Measurements from ENCODE around the gene TRIM16. TPM values are rescaled to one million over a fixed set of nuclear protein-coding genes. Genes with fewer than 3 reads are reported as not detected.

The TRIM16 gene
- total and polyA plus RNA-seq, 2 of the 8 experiments (the other 6 are each of a cell fraction or from before 2014, with no cell fraction given): 15.2 to 29.1 TPM

- Histone ChIP-seq H3K23me2 (ENCODE audit: low read depth, low read length) (no peaks in the 10 kb centered on the region), H3K79me1 (ENCODE audit: low read depth, low read length) (no peaks in the 10 kb centered on the region), H4K8ac (ENCODE audit: extremely low read depth, insufficient read depth, low read length) (no peak overlapping the region), H2BK12ac (ENCODE audit: low read depth, low read length) (no peak overlapping the region), H2AK5ac (ENCODE audit: low read depth, low read length) (no peak overlapping the region), H3K79me2 (ENCODE audit: control insufficient read depth in 1 of 2, insufficient read depth in 2 of 2, low read length in 2 of 2) (no peaks in the 10 kb centered on the region), H3K4me3 (ENCODE audit: extremely low read depth in 1 of 4, insufficient read depth in 2 of 4, low read depth in 3 of 4, low read length in 4 of 4) (no peak overlapping the region), H3K27me3 (replicated peaks in 1 of 4; ENCODE audit: control insufficient read depth in 3 of 4, extremely low read depth in 1 of 4, insufficient read depth in 3 of 4, low read length in 3 of 4) (no peaks in the 10 kb centered on the region), H4K91ac (replicated peaks; ENCODE audit: insufficient read length, low read length) (no peak overlapping the region), H3K4me2 (ENCODE audit: insufficient read depth in 1 of 2, low read depth in 2 of 2, low read length in 2 of 2) (no peak overlapping the region), H3K36me3 (ENCODE audit: control insufficient read depth in 2 of 4, insufficient read depth in 4 of 4, low read length in 3 of 4) (peaks cover 0 to 10% (median 4%) of the 10 kb centered on the region in 4 experiments; a peak in 5 of 8 replicates), H3K4ac (replicated peaks; ENCODE audit: insufficient read length, low read depth, low read length) (no peak overlapping the region), H2AFZ (ENCODE audit: low read length) (no peak overlapping the region), H4K20me1 (replicated peaks in 1 of 2; ENCODE audit: control insufficient read depth in 1 of 2, insufficient read depth in 2 of 2, low read length in 2 of 2) (no peaks in the 10 kb centered on the region), H3K4me1 (replicated peaks in 1 of 4; ENCODE audit: control insufficient read depth in 3 of 4, insufficient read depth in 4 of 4, low read length in 3 of 4) (peaks cover 0 to 2% (median 0%) of the 10 kb centered on the region in 4 experiments; a peak in 1 of 7 replicates), H3K9ac (replicated peaks in 1 of 4; ENCODE audit: extremely low read depth in 1 of 4, low read depth in 3 of 4, low read length in 3 of 4) (no peak overlapping the region), H4K5ac (ENCODE audit: insufficient read length, low read depth, low read length) (no peak overlapping the region), H3K23ac (ENCODE audit: insufficient read length) (no peak overlapping the region), H3K56ac (replicated peaks; ENCODE audit: insufficient read length, low read depth, low read length) (no peak overlapping the region), H3K9me3 (ENCODE audit: insufficient read depth in 2 of 2, low read depth in 1 of 2, low read length in 1 of 2) (no peaks in the 10 kb centered on the region), H3K14ac (ENCODE audit: insufficient read length) (no peak overlapping the region), H3K18ac (ENCODE audit: extremely low read depth, low read length) (no peak overlapping the region), H2BK5ac (ENCODE audit: low read depth, low read length) (no peak overlapping the region), H2BK20ac (ENCODE audit: low read length) (no peak overlapping the region), H2BK120ac (replicated peaks; ENCODE audit: low read depth, low read length) (no peak overlapping the region), H2BK15ac (ENCODE audit: low read length) (no peak overlapping the region), H3K27ac (ENCODE audit: low read depth, low read length) (no peak overlapping the region)
- POLR2A ChIA-PET (ENCODE audit: partially characterized antibody): interaction anchor here (1.6 kb wide), 1 partner anchor 8 kb away, joined by 3 read pairs; no protein-coding TSS in a partner anchor
- CTCF ChIA-PET (ENCODE audit: partially characterized antibody): no interaction called here
- TF ChIP-seq HDAC2 (IDR thresholded peaks at IDR 0.05; ENCODE audit: borderline replicate concordance in 1 of 2, low read depth in 2 of 2, low read length in 2 of 2): no peak
- no peak for DNase-seq (ENCODE audit: low read depth in 1 of 2, low spot score in 2 of 2)
- no peak for FAIRE-seq
Observed at GRCh38 chr17:15657868-15658267, 26.2 kb downstream of the TRIM16 start.

Data from H1 (cell line).